IPS DF 4.7 (cell line): ENCODE measurements around the gene FLRT1.

ENCODE experiments used
- DNase-seq: peaks from one replicate; pipeline ENCODE4 v3.0.0-alpha.2; 2013; ENCODE audit warnings: low spot score; ENCODE audit errors: extremely low read depth

The FLRT1 gene

GRCh38 chr11:64023712-64024710 lies 11.7 kb upstream of the FLRT1 start:
- DNase-seq: no peak

GRCh38 chr11:64025205-64025604 lies 10.5 kb upstream of the FLRT1 start:
- DNase-seq: no peak

DNA sequence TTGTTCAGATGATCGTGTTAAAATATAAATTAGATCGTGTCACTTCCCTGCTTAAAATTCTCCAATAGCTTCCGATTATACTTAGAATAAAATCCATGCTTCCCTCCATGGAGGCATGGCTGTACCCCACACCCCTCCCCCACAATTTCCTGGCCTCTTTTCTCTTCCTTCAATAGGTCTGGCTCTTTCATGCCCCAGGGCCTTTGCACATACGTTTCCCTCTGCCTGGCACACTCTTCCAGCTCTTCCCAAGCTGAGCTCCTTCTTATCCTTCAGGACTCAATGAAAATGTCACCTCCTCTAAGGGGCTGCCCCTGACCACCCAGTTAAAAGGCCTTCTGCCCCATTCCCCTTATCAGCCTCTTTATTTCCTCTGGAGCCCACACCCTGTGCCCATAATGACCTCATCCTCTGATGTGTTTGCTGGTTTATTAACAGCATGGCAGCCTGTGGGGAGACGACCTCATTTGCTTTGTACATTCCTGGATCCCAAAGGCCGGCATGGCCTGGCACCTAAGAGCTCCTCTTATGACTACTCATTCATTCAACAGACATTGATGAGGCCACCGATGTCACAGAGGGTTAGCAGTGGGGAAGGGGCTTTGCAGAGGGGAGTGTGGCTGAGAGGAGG lies 9.0 kb upstream of the FLRT1 start:
- DNase-seq: no peak

DNA sequence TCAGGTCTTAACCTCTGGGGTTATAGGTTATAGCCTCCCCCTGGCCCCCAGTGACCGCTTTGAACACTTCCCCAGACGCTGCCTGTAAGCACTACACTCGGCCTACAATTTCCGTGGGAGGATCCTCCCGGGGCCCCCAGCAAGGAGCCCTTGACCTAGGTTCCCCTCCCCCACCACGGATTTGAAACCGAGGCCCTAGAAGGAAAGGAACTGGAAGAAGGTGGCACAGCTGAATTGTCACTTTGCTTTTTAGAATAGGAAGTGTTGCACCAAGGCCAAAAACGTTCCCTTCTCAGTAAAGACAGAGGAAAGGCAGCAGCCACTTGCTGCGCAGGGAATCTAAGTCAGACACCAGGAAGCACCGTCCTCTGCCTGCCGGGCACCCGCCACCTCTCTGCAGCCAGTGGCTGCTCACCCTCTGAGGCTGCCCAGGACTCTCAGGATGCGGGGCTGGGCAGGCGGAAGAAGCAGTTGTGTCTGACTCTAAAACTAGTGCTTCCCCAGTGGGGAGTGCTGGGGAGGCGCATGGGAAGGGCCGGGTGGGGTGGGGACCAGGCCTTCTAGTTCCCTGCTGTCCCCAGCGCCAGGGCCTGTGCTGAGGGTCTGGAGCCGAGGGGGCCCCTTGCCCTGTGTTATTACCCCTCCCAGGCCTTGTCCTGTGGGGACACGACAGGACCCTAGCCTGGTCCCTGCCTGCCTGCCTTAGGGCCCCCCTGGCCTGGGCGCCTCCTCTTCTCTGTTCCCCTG lies 7.9 kb upstream of the FLRT1 start:
- no peak for DNase-seq

DNA sequence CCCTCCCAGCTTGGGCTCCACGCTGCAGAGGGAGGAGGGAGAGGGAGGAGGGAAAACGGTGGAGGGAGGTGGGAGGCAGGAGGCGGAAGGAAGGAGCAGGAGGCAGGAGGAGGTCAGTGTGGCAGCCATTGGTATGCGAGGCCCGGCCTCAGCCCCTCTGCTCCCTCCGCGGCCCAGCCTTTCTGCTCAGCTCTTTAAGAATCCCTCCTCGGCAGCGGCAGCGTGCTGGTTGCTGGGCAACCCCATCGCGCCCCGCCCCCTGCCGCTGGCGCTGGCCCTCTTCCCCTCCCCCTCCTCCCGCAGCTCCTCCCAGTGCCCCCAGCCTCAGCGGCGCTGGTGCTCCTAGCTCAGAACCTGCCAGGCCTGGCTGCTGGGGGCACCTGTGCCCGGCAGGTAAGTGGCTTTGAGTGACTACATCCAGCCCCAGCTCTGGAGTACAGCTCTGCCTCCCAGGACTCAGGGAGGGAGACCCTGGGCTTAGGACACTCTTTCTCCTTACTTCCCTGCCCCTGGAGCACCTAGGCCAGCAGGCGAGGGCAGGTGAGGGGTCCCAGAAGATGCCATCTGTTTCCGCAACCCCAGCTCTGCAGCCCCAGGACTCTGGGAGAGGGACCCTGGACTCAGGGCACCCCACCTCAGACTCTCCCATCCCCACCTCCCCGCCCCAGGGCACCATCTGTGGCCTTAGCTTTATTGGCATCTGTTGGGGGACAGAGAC lies 7.2 kb upstream of the FLRT1 start:
- no peak for DNase-seq

DNA sequence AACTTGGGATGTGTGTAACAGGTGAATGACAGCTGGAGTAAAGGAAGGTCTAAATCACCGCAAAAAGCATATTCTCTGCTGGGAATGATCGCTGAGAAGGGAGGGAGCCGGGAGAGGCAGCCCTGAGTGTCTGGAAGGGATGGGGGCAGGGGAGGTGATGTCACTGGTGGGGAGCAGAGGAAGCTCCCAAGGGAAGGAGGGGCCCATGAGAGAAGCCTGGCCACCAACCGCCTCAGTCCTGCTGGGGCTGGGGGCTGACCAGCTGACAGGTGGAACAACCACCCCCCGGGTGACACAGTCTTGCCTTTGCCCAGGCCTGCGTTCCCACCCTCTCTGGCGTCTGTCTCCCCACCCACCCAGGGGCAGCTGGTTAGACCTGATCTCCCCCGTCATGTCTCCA lies 6.0 kb upstream of the FLRT1 start:
- no peak for DNase-seq

DNA sequence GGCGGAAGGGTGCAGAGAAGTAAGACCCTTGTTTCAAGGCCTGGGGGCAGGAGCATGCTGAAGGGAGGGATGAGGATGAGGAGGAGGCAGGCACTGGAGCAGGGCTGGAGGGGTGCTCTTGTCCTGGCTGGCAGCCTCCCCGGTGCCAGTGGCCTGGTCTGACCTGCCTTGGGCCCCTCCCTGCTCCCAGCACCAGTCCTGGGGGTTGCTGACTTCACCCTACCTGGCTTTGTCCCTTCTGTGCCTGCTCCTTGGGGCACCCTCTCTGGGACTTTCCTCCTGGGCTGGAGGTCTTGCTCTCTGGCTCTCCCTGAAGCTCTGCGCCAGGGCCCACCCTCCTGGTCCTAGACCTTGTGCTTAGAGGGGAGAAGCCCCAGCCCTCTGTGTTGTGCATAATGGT lies 4.7 kb upstream of the FLRT1 start:
- DNase-seq: no peak

- DNase-seq: no peak
Measured at GRCh38 chr11:64032050-64032449, 3.7 kb upstream of the FLRT1 start.

GRCh38 chr11:64034411-64034811 lies 1.3 kb upstream of the FLRT1 start:
- no peak for DNase-seq

DNA sequence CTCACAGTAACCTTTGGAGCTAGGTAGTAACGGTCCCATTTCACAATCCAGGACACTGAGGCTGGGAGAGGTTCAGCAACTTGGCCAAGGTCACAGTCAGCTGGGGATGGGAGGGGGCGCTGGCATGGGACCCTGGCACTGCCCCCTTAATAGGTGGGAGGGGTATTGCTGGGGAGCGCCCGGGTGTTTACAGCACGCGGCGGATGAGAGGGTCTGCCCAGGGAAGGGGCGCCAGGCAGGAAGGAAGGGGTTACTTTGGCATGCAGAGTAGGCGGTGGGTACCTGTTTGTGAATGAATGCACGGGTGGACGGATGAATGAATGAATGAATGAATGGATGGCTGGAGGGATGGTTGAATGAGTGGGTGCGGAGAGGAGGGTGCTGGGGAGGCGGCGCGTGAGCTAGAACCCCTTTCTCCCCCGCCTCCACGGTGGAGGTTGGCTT lies 628 bp upstream of the FLRT1 start:
- DNase-seq: no peak

DNA sequence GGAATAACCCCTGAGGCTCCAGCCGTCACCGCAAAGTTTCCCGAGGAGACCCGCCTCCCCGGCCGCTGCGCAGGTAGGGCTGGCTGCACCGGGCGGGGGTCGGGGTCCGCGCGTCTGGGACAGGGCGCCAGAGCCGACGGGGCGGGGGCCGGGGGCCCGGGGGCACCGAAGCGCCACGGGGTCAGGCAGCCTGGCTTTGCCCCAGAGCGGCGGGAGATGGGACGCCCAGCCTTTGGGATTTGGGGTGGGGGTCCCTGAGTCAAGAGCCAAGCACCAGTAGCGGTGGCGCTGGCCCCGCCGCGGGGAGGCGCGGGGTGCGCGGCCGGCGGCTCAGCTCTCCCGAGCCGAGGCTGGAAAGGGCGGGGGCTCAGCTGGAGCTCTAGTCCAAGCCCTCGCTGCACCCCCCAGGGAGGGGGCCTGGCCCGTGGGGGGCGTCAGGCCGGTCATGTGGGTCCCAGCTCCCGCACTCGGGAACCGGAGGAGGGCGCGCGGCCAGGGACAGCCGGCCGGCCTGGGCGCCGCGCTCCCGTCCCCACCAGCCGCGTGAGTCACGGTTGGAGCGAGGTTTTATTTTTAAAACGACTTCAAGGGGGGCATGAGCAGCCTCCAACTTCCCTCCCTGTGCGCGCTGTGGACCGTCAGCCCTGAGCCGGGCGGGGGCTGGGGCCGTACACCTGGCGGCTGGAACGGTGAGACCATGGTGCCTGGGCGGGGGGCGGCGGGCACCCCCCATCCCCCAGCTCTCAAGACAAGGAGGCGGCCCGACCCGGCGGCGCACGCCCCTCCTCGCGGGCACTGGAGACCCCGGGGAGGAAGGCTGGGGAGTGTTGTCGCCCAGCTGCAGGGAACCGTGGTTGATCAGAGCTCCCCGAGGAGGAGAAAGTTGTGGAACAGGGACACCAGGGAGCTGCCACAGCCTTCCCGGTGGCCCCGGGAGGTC lies 626 bp downstream of the FLRT1 start:
- no peak for DNase-seq

DNA sequence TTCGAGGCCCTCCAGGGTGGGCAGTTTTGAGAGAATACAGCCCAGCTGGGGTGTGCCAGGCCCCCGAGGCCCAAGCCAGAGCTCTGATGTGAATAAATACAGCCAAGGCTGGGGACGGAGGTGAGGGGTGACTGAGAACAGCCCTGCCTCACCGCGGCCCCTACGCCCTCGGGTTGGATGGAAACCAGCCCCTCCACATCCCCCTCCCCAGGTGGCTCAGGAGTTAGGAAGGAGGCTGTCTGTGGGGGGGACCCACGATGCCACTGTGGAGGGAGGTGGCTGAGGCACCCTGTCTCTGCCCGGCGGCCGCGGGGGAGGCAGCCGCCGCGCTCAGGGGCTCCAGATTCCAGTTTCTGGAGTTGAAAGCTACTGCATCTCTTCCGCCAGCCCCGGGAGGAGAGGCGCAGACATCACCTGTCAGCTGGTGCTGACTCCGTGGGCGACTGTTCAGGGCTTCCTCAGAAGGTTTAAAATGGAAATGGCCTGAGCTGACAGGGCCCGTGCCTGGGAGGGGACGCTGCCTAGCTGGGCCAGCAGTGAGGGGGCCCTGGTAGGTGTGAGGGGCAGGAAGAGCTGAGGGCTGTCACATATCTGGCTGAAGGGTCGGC lies 1.4 kb downstream of the FLRT1 start:
- no peak for DNase-seq

DNA sequence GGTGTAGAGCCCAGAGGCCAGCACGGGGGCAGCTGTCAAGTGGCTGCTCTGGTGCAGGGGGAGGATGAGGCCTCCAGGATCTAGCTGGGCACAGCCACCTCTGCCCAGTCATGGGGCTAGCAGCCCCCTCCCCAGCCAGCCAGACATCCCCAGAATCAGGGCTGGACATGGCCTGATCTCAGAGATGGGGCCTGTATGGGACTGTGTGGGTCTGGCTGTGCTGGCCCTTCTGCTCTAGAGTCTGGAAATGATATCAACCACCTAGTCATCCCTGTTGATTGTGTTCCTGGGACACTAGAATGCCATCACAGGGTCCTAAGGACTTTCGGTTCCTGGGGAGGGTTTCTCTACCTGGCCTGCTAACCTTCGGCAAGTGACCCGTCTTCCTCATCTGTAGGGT lies 2.8 kb downstream of the FLRT1 start:
- no peak for DNase-seq

DNA sequence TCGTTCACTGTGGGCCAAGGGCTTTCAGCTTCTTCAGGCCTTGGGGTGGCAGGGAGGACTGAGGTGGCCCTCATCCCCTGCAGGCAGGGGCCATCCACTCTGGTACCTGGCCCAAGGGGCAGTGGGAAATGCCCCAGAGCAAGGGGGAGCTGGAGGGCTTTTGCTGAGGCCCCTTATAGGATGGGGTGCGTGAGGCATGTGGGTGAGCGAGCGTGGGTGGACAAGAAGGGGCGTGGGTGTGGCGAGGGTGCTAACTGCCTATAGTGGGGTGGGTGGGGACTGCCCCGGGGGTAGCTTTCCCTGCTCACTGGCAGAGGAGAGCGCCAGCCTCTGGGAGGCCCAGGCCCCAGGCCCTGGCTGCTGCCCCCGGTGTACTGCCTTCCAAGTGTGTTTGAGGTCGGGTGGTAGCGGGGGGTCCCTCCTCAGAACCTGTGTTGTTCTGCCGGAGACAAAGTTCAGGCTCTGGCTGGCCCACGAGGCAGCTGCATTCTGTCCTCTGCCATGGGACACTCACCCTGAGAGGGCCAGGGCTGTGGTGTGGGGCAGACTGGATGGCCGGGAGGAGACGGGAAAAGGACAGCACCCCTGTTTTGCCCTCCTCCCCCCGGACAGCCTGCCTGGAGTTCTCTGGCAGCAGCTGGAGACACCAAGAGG lies 3.4 kb downstream of the FLRT1 start:
- DNase-seq: no peak

- DNase-seq: no peak
Measured at GRCh38 chr11:64040684-64041322, 5.1 kb downstream of the FLRT1 start.

GRCh38 chr11:64041846-64042245 lies 6.1 kb downstream of the FLRT1 start:
- DNase-seq: no peak

DNA sequence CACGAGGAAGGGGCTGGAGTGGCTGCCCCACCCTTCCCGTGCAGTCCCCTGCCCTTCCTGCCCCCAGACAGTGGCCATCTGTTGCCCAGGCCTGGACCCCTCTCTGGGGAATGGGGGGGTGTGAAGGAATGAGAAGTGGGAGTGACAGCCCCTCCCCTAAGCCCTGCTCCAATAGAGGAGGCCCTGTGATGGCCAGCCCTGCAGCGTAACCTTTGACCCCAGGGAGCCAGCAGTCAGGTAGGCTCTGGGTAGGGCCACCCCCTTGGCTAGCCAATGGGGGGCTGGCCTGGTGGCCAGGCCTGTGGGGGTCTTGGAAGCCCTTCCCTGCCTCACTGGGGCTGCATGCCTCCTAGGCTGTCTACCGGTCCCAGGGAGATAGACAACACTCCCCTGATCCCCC lies 6.6 kb downstream of the FLRT1 start:
- DNase-seq: no peak

GRCh38 chr11:64043545-64043944 lies 7.8 kb downstream of the FLRT1 start:
- no peak for DNase-seq
